ENCODE results near the gene ACTN1.

DNA sequence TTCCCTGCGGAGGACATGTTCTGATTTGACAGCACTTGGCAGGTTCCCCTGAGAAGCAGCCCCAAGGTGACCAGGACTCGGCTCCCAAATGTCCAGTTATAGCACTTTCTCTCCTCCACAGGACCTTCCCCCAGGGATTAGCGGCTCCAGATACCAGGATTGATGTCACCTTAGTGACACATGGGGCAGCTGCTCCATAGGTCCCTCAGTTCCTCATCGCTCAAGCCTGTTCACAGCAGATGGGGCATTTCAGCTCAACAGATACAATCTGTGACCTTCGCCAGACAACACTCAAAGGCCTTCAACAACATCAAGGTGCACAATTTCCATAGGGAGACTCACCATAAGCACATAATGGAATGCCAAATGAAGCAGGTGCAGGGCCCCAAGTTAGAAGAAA, 118.3 kb downstream of the ACTN1 start:
- TF ChIP-seq, protein P1, sequence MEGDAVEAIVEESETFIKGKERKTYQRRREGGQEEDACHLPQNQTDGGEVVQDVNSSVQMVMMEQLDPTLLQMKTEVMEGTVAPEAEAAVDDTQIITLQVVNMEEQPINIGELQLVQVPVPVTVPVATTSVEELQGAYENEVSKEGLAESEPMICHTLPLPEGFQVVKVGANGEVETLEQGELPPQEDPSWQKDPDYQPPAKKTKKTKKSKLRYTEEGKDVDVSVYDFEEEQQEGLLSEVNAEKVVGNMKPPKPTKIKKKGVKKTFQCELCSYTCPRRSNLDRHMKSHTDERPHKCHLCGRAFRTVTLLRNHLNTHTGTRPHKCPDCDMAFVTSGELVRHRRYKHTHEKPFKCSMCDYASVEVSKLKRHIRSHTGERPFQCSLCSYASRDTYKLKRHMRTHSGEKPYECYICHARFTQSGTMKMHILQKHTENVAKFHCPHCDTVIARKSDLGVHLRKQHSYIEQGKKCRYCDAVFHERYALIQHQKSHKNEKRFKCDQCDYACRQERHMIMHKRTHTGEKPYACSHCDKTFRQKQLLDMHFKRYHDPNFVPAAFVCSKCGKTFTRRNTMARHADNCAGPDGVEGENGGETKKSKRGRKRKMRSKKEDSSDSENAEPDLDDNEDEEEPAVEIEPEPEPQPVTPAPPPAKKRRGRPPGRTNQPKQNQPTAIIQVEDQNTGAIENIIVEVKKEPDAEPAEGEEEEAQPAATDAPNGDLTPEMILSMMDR (IDR thresholded peaks at IDR 0.05; ENCODE audit: poor library complexity): no peak
- TF ChIP-seq EZH2 (IDR thresholded peaks at IDR 0.05; ENCODE audit: borderline replicate concordance) (no peak), EZH2phosphoT487 (IDR thresholded peaks at IDR 0.05; ENCODE audit: low read depth, severe bottlenecking, unreplicated experiment) (no peak)

Data from hepatocyte (in vitro differentiated cells).